22Rv1 (cell line): ENCODE measurements around the gene OR10A6.

Experiments used
- ZFX ChIP-seq: fragments of 450-650 bp; IDR thresholded peaks from 2 replicates; pipeline ENCODE4 v1.6.1; 2017; ENCODE audit warnings: antibody characterized with exemption, borderline replicate concordance
- TF ChIP-seq, protein P1 (sequence below): fragments of 450-650 bp; IDR thresholded peaks from 2 replicates; pipeline ENCODE4 v1.5.1; 2017; ENCODE audit warnings: mild to moderate bottlenecking

- TF ChIP-seq, protein P1, sequence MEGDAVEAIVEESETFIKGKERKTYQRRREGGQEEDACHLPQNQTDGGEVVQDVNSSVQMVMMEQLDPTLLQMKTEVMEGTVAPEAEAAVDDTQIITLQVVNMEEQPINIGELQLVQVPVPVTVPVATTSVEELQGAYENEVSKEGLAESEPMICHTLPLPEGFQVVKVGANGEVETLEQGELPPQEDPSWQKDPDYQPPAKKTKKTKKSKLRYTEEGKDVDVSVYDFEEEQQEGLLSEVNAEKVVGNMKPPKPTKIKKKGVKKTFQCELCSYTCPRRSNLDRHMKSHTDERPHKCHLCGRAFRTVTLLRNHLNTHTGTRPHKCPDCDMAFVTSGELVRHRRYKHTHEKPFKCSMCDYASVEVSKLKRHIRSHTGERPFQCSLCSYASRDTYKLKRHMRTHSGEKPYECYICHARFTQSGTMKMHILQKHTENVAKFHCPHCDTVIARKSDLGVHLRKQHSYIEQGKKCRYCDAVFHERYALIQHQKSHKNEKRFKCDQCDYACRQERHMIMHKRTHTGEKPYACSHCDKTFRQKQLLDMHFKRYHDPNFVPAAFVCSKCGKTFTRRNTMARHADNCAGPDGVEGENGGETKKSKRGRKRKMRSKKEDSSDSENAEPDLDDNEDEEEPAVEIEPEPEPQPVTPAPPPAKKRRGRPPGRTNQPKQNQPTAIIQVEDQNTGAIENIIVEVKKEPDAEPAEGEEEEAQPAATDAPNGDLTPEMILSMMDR = no peak
- no peak for TF ChIP-seq ZFX
Observed at GRCh38 chr11:7901319-7901854, 29.7 kb downstream of the OR10A6 start.
